Esophagus (tissue), 2 donors: ENCODE measurements around the gene LCN1. TPM values are rescaled to one million over a fixed set of nuclear protein-coding genes. Genes with fewer than 3 reads are reported as not detected.

Experiments used
- H3K27ac ChIP-seq, 2 donors: one replicate each; pipeline ENCODE4 v1.5.1; 2013; ENCODE audit warnings: low read depth in 2 of 2, mild to moderate bottlenecking in 2 of 2, inconsistent platforms in 1 of 2, low read length in 1 of 2, moderate library complexity in 1 of 2
- H3K27me3 ChIP-seq, 2 donors: one replicate each; pipeline ENCODE4 v1.6.1; 2013; ENCODE audit warnings: low read length in 2 of 2, control low read depth in 1 of 2, mild to moderate bottlenecking in 1 of 2; ENCODE audit not compliant: insufficient read depth in 2 of 2, control insufficient read depth in 1 of 2
- H3K36me3 ChIP-seq, 2 donors: one replicate each; pipeline ENCODE4 v1.6.1; 2013; ENCODE audit warnings: low read length in 1 of 2; ENCODE audit not compliant: control insufficient read depth in 2 of 2, insufficient read depth in 2 of 2
- H3K4me1 ChIP-seq, 2 donors: one replicate each; pipeline ENCODE4 v1.6.1; 2013; ENCODE audit warnings: low read length in 1 of 2; ENCODE audit not compliant: control insufficient read depth in 2 of 2, insufficient read depth in 2 of 2
- H3K4me3 ChIP-seq, 2 donors: one replicate each; pipeline ENCODE4 v1.5.1; 2013; ENCODE audit warnings: low read length in 2 of 2, mild to moderate bottlenecking in 2 of 2, low read depth in 1 of 2, moderate library complexity in 1 of 2
- H3K9me3 ChIP-seq, 2 donors: one replicate each; pipeline ENCODE4 v1.6.1; 2013; ENCODE audit warnings: mild to moderate bottlenecking in 2 of 2, low read depth in 1 of 2, low read length in 1 of 2, moderate library complexity in 1 of 2; ENCODE audit not compliant: control insufficient read depth in 2 of 2, insufficient read depth in 1 of 2
- WGBS, 2 donors: extraction: QIAGEN DNeasy Blood & Tissue Kit; methylation state at CpG; one replicate each; pipeline ENCODE4 v1.1.7; 2013; 5-methylcytosine and 5-hydroxymethylcytosine counted together
- polyA plus RNA-seq, 2 donors: library from polyadenylated mRNA; stranded (reverse); fragments of 200-250 nt; gene quantifications; one replicate each; pipeline ENCODE4 v1.2.3, GENCODE V29; 2013
- donor health status: healthy with polysubstance abuse.
- donor health status: Bipolar disorder and iron deficiency.

LCN1 gene
- polyA plus RNA-seq, 2 donors = not detected

DNA sequence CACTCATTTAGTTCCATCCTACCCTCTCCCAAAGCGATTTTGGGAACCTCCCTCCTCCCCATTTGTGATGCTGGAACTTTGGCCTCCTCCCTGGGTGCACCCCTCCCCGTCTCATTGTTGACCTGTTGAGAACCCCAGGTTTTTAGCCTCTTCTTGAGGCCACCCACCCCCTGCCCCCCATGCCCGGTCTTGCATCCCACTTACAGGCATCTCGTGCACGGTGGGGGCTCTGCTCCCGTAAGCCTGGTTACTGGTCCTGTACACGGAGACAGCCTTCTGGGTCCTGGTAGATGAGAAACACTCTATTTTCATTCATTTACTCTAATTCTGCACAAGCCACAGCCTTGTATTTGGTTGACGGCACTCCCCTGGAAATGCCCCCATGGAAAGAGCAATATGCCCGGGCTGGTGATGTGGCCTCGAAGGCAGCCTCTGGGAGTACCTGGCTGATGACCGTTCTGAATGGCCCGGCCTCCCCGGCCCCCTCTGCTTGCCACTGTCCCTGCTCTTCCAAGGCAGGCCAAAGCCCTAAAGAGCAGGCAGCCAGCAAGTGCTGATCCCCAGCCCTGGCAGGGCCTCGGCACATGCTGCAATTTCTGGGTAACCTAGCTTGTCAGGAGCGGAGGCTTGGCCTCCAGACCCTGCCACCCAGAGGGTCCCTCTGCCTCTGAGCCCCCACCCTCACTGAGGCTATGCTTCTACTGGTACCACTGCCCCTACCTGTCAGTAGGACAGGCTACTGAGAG is 22.7 kb upstream of the LCN1 start:
- Histone ChIP-seq H3K9me3 (no peaks in the 10 kb centered on the region), H3K4me1 (peaks cover 5 to 6% of the 10 kb centered on the region in 2 donors), H3K36me3 (peaks cover under 1 to 9% of the 10 kb centered on the region in 2 donors), H3K27ac (no peak overlapping the region), H3K27me3 (no peaks in the 10 kb centered on the region), H3K4me3 (no peak overlapping the region)
- 83 to 84% methylated on average over 15 of the region's 15 CpGs for WGBS, 2 donors

DNA sequence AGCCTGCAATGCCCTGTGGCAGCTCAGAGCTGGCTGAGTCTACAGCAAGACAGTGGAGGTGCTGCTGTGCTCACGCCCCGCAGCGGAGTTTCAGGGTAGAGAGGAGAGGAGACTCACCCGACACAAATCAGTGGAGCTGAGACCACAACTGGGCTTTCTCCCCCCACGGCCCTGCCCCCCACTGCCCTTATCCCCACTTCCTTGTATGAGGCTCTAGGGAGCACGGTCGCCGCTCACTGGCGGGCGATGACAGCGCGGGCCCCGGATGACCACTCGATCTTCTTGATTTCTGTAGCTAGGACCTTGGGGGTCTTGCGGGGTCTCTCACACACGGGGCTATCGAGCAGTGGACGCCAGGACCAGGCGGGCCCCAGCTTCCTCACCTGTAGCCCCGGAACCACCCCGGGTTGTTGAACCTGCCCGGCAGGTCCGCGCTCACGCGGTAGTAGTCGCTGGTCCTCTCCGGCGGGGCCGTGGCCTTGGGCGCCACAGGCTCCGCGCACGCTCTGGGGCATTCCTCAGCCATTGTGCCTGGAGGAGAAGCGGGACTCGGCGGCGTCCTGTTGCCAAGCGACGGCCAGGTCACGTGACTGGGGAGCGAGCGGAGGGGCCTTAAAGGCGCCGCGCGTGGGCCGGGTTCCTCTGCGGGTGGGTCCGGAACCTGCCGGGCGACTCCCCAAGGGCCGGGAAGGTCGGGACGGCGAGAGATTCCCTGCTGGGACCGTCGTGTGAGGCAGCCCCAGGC is 21.7 kb upstream of the LCN1 start:
- peak overlapping the region; percentile 81 to 92 for H3K4me3 ChIP-seq
- H3K27me3 ChIP-seq = no peaks in the 10 kb centered on the region
- WGBS, 2 donors = 1% methylated on average over 56 to 58 of the region's 58 CpGs
- peaks cover 6 to 8% of the 10 kb centered on the region in 2 donors for H3K4me1 ChIP-seq
- H3K36me3 ChIP-seq = peaks cover 6 to 18% of the 10 kb centered on the region in 2 donors
- H3K27ac ChIP-seq = peak overlapping the region; percentile 38 to 43
- no peaks in the 10 kb centered on the region for H3K9me3 ChIP-seq

- H3K4me1 ChIP-seq = peaks cover 6 to 8% of the 10 kb centered on the region in 2 donors
- H3K9me3 ChIP-seq = no peaks in the 10 kb centered on the region
- no peaks in the 10 kb centered on the region for H3K27me3 ChIP-seq
- H3K4me3 ChIP-seq = peak overlapping the region; percentile 81 to 92
- peaks cover 6 to 23% of the 10 kb centered on the region in 2 donors for H3K36me3 ChIP-seq
- WGBS, 2 donors = 0% methylated on average over 25 to 29 of the region's 29 CpGs
- H3K27ac ChIP-seq = peak overlapping the region; percentile 38 to 43
These were observed 21.1 kb upstream of the LCN1 start for GRCh38 chr9:135500071-135500524.

DNA sequence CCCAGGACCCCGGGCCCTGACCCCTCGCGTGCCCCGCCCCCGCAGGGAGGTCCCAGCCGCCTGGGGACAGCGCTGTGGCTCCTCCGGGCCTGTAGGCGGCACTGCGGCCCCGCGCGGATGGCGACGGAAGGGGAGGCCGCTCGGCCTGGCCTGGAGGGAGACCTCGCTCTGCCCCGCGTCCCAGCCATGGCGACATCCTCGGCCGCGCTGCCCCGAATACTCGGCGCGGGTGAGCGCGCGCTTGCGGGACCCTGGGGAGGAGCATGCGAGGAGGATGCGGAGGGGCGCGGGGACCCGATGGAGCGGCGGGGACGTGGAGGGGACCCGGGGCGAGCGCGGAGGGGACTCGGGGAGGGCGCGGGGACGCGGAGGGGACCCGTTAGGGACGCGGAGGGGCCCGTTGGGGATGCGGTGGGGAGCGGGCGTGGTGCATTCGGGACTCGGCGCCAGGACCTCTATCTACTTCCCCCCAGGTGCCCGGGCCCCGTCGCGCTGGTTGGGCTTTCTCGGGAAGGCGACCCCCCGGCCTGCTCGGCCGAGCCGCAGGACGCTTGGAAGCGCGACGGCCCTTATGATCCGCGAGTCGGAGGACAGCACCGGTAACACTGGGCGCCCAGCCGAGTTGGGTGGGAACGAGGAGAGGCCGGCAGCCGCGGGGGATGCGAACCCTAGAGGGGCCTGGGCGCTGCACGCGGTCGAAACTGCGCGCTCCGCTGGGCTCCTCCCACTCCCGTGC is 20.5 kb upstream of the LCN1 start, which contains the start of gene MRPS2:
MRPS2 (plus strand) TSS at position 158 of the 736 bp plus-strand sequence; CDS start at position 187, 29 bp downstream.
- peak within 1 kb of the TSS; percentile 81 to 92 for H3K4me3 ChIP-seq
- H3K9me3 ChIP-seq = no peaks in the 10 kb centered on the region
- no peaks in the 10 kb centered on the region for H3K27me3 ChIP-seq
- WGBS, 2 donors = 0% methylated on average over 71 to 92 of the region's 92 CpGs
- H3K4me1 ChIP-seq = peaks cover 6 to 8% of the 10 kb centered on the region in 2 donors
- peaks cover 6 to 23% of the 10 kb centered on the region in 2 donors for H3K36me3 ChIP-seq
- H3K27ac ChIP-seq = peak within 1 kb of the TSS; percentile 59

DNA sequence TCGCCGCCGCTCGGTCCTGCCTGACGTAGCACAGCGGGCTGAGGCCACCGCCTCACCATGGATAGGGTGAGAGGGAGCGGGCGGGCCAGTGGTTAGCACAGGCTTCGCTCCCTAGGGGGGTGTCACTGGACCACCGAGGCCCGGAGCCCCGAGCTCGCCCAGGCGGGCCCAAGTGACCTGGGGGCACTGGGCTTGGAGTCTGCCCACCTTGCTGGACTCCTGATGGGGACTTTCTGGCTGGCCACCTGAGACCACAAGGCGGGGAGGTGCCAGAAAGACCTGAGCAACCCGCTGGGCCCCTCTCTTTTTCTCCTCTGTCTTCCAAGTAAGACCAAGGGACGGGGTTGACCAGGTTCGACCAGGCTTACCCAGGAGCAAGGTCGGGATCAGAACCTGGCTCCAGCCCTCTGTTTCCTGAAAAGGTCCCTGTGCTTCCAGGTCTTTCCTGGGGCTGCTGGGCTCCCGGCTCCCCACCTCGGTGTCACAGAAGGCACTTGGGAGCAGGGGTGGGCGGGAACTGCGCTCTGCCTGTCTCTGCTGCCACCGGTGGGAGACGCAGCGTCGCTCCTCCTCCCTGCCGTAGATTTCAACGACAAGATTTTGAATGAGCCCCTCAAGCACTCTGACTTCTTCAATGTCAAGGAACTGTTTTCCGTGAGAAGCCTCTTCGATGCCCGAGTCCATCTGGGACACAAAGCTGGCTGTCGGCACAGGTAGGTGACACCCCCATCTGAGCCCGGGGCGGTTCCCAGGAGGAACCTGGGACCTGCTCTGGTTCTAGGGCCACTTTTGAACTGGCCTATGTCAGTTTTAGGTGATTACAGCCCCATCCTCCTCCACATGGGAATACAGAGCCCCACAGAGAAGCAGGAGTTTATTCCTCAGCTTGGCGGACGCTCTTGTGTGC is 19.7 kb upstream of the LCN1 start:
- peaks cover 6 to 23% of the 10 kb centered on the region in 2 donors for H3K36me3 ChIP-seq
- H3K27ac ChIP-seq = peak overlapping the region in 1 of 2 donors; percentile 59
- H3K27me3 ChIP-seq = no peaks in the 10 kb centered on the region
- H3K9me3 ChIP-seq = no peaks in the 10 kb centered on the region
- WGBS, 2 donors = 41 to 45% methylated on average over 35 to 38 of the region's 38 CpGs
- peak overlapping the region; percentile 81 to 92 for H3K4me3 ChIP-seq
- peaks cover 6 to 9% of the 10 kb centered on the region in 2 donors for H3K4me1 ChIP-seq

DNA sequence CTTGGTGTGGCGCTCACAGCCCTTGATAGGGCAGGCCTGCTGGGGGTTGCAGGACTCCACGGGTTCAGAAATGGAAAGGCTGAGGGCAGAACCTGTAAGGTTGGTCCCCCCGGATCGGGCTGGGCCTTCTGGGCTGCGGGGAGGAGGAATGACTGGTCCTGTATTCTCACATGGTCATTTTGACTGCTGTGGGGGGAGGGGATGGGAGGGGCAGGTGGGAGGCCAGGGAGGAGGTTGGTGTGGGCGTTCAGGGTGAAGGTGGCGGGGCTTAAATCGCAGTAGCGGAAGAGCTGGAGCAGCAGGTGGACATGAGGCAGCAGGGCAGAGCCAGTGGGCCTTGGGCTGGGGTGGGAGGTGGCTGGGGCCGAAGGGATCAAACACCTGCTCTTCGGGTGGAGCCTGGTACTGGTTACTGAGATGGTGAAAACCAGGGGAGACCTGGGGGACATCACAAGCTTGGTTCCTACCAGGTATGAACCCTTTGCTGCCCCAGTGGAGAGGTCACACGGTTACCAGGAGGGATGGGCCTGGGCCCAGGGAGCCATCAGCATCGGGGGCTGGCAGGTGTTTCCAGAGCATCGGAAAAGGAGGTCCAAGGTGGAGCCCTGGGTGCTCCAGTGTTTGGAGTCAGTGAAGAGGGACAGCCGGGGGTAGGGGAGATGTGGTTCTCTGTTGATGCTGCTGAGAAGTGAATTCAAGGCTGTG is 18.9 kb upstream of the LCN1 start:
- H3K4me1 ChIP-seq = peaks cover 6 to 10% of the 10 kb centered on the region in 2 donors
- H3K4me3 ChIP-seq = no peak overlapping the region
- 86 to 90% methylated on average over 15 of the region's 15 CpGs for WGBS, 2 donors

GRCh38 chr9:135502873-135503321 is 18.3 kb upstream of the LCN1 start:
- Histone ChIP-seq H3K27me3 (no peaks in the 10 kb centered on the region), H3K4me3 (no peak overlapping the region), H3K9me3 (no peaks in the 10 kb centered on the region), H3K27ac (no peak overlapping the region), H3K36me3 (peaks cover 6 to 23% of the 10 kb centered on the region in 2 donors), H3K4me1 (peaks cover 6 to 10% of the 10 kb centered on the region in 2 donors)
- WGBS, 2 donors = 90 to 92% methylated on average over 16 of the region's 16 CpGs

More for the DNA sequence above, 18.9 kb upstream of the LCN1 start:
- H3K27me3 ChIP-seq = no peaks in the 10 kb centered on the region
- no peaks in the 10 kb centered on the region for H3K9me3 ChIP-seq
- H3K36me3 ChIP-seq = peaks cover 6 to 23% of the 10 kb centered on the region in 2 donors
- H3K27ac ChIP-seq = no peak overlapping the region
